B cell (primary cell): Measurements from ENCODE around the gene DENND1A. TPM values are rescaled to one million over a fixed set of nuclear protein-coding genes. Genes with fewer than 3 reads are reported as not detected.

Experiments used
- ATAC-seq: fragments of 200-7000 bp; cut with Tn5 transposase; one replicate; pipeline ENCODE4 v1.10.0; 2021; ENCODE audit warnings: low read depth, mild to moderate bottlenecking, moderate number of reproducible peaks, moderate library complexity
- CTCF ChIA-PET: fragments of 350-600 bp; sonication (Branson Sonifier 250); formaldehyde crosslinking; loops from one replicate; lab custom pipeline; 2021; ENCODE audit warnings: antibody characterized with exemption, inconsistent platforms; lab: Charles Lee
- POLR2A ChIA-PET: fragments of 350-600 bp; sonication (Branson Sonifier 250); formaldehyde crosslinking; loops from one replicate; lab custom pipeline; 2021; ENCODE audit warnings: antibody characterized with exemption; lab: Charles Lee
- DNase-seq: peaks from one replicate; pipeline ENCODE4 v3.0.0; 2013
- H2AFZ ChIP-seq: 2 replicates; pipeline ENCODE4 v1.6.1; 2012; ENCODE audit warnings: mild to moderate bottlenecking, low read depth, low read length; ENCODE audit not compliant: insufficient read depth, poor library complexity, severe bottlenecking
- H3K27ac ChIP-seq, 2 donors: 1 replicate in 1 of 2; 2 replicates in 1 of 2; pipeline ENCODE4 v1.5.1; 2012 to 2013; ENCODE audit warnings: low read length in 2 of 2, mild to moderate bottlenecking in 2 of 2, moderate library complexity in 1 of 2
- H3K27me3 ChIP-seq, 4 experiments: fragments of 200-600 bp in 1 of 4; sonication (generic) in 1 of 4; replicated peaks in 1 of 4; 1 replicate in 2 of 4; 2 replicates in 2 of 4; pipeline versions ENCODE4 v1.6.1 to v1.7.0; 2013 to 2016; ENCODE audit warnings: low read length in 3 of 4, mild to moderate bottlenecking in 2 of 4, mixed read lengths in 1 of 4, moderate library complexity in 1 of 4; ENCODE audit not compliant: insufficient read depth in 4 of 4, control insufficient read depth in 3 of 4; ENCODE audit errors: control extremely low read depth in 1 of 4
- H3K36me3 ChIP-seq, 2 experiments: replicated peaks in 1 of 2; 1 replicate in 1 of 2; 2 replicates in 1 of 2; pipeline versions ENCODE4 v1.6.1 to v1.7.1; 2013; ENCODE audit warnings: low read length in 1 of 2; ENCODE audit not compliant: insufficient read depth in 2 of 2, control insufficient read depth in 1 of 2; ENCODE audit errors: control extremely low read depth in 1 of 2, extremely low read depth in 1 of 2
- H3K4me1 ChIP-seq, 2 donors: fragments of 200-600 bp in 1 of 2; sonication (generic) in 1 of 2; 1 replicate in 1 of 2; 2 replicates in 1 of 2; pipeline versions ENCODE4 v1.5.1 to v1.6.1; 2013 to 2017; ENCODE audit warnings: low read length in 2 of 2; ENCODE audit not compliant: control insufficient read depth in 2 of 2, insufficient read depth in 2 of 2
- H3K4me2 ChIP-seq: replicated peaks from 2 replicates; pipeline ENCODE3; 2012; ENCODE audit warnings: mild to moderate bottlenecking, low read depth, low read length; ENCODE audit not compliant: poor library complexity, severe bottlenecking
- H3K4me3 ChIP-seq, 5 experiments: fragments of 200-600 bp in 1 of 5; sonication (generic) in 1 of 5; 1 replicate in 3 of 5; 2 replicates in 2 of 5; pipeline versions ENCODE4 v1.5.1 to v1.7.0; 2011 to 2016; ENCODE audit warnings: low read length in 4 of 5, mild to moderate bottlenecking in 4 of 5, low read depth in 2 of 5, control low read depth in 1 of 5, moderate library complexity in 1 of 5; ENCODE audit not compliant: insufficient read depth in 1 of 5; ENCODE audit errors: control extremely low read depth in 1 of 5, extremely low read depth in 1 of 5
- H3K79me2 ChIP-seq: fragments of 200-600 bp; sonication (generic); one replicate; pipeline ENCODE4 v1.6.0; 2016; ENCODE audit warnings: low read length; ENCODE audit not compliant: control insufficient read depth, insufficient read depth
- H3K9ac ChIP-seq: fragments of 200-600 bp; sonication (generic); 2 replicates; pipeline ENCODE4 v1.6.1; 2017; ENCODE audit warnings: mild to moderate bottlenecking, low read length, moderate library complexity
- H3K9me3 ChIP-seq, 3 donors: one replicate each; pipeline versions ENCODE4 v1.6.1 to v1.7.1; 2013; ENCODE audit warnings: low read length in 2 of 3; ENCODE audit not compliant: control insufficient read depth in 2 of 3, insufficient read depth in 1 of 3; ENCODE audit errors: control extremely low read depth in 1 of 3
- H4K20me1 ChIP-seq: 2 replicates; pipeline ENCODE4 v1.6.0; 2012; ENCODE audit warnings: mild to moderate bottlenecking, low read length; ENCODE audit not compliant: insufficient read depth, control insufficient read depth, poor library complexity, severe bottlenecking
- H3K27ac Mint-ChIP-seq: one replicate; pipeline ENCODE4 v1.8.0; 2021; ENCODE audit warnings: mixed read lengths
- H3K27me3 Mint-ChIP-seq: one replicate; pipeline ENCODE4 v1.8.0; 2021; ENCODE audit warnings: mixed read lengths
- H3K4me1 Mint-ChIP-seq: one replicate; pipeline ENCODE4 v1.8.0; 2021; ENCODE audit warnings: mixed read lengths
- H3K4me3 Mint-ChIP-seq: one replicate; pipeline ENCODE4 v1.8.0; 2021; ENCODE audit warnings: mixed read lengths
- H3K9me3 Mint-ChIP-seq: one replicate; pipeline ENCODE4 v1.8.0; 2022; ENCODE audit warnings: mixed read lengths; ENCODE audit not compliant: insufficient read depth
- EZH2 ChIP-seq: IDR thresholded peaks from 2 replicates; pipeline ENCODE4 v1.6.1; 2012; ENCODE audit warnings: borderline replicate concordance, low read depth, mild to moderate bottlenecking, moderate library complexity, low read length; ENCODE audit not compliant: insufficient read depth, poor library complexity, severe bottlenecking
- WGBS: methylation state at CpG from one replicate; pipeline ENCODE4 v1.1.5; 2013; ENCODE audit warnings: missing lambda C conversion rate; ENCODE audit not compliant: insufficient coverage; 5-methylcytosine and 5-hydroxymethylcytosine counted together
- intact Hi-C: fragments of 100-400 bp; cut with micrococcal nuclease; formaldehyde crosslinking; loops from one replicate; pipeline ENCODE4 v1.10.0; 2022
- polyA plus RNA-seq: library from polyadenylated mRNA; depleted of rRNA; stranded (reverse); fragments of >200 nt; gene quantifications from 2 replicates; pipeline ENCODE4 v1.2.3, GENCODE V29; 2012
- total RNA-seq, 2 donors: library from RNA; stranded (reverse); fragments of 120-200 nt in 1 of 2; gene quantifications; 1 replicate in 1 of 2; 2 replicates in 1 of 2; pipeline versions ENCODE4 v1.2.3 to v1.2.4, GENCODE V29; 2013 to 2022
- TF ChIP-seq, protein P1 (sequence below): fragments of 200-600 bp; IDR thresholded peaks from one replicate; pipeline ENCODE4 v1.8.0; 2022; ENCODE audit warnings: antibody characterized with exemption, mild to moderate bottlenecking

DENND1A gene
- total and polyA plus RNA-seq, 2 donors (not counting 1 experiment from before 2014, with no cell fraction given) = 10.8 to 26.0 TPM

DNA sequence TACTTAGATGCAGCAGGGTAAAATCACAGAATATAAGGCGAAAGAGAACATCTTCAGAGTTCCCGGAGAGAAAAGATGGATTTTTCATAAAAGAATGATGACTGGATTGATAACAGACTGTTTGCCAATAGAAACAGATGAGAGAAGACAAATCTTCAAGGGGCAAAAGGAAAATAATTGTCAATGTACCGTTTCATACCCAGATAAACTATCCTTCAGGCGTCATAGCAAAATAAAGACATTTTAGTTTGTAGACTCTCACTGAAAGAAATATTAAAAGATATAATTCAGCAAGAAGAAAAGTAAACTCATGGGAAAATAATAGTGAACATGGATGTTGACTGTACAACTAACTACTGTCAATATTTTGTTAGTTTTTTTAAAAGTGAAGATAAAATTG lies 399.7 kb downstream of the DENND1A start:
- no peak overlapping the region for H3K4me3 ChIP-seq
- no peak overlapping the region for H3K27ac ChIP-seq
- ChIA-PET POLR2A (no interaction called here), CTCF (interaction anchor here (0.7 kb wide), 1 partner anchor 49 kb away, joined by 3 read pairs; no protein-coding TSS in a partner anchor)
- no peak for ATAC-seq
- peaks cover 16% of the 10 kb centered on the region for H3K9me3 Mint-ChIP-seq
- H3K4me1 ChIP-seq = no peaks in the 10 kb centered on the region
- TF ChIP-seq, protein P1, sequence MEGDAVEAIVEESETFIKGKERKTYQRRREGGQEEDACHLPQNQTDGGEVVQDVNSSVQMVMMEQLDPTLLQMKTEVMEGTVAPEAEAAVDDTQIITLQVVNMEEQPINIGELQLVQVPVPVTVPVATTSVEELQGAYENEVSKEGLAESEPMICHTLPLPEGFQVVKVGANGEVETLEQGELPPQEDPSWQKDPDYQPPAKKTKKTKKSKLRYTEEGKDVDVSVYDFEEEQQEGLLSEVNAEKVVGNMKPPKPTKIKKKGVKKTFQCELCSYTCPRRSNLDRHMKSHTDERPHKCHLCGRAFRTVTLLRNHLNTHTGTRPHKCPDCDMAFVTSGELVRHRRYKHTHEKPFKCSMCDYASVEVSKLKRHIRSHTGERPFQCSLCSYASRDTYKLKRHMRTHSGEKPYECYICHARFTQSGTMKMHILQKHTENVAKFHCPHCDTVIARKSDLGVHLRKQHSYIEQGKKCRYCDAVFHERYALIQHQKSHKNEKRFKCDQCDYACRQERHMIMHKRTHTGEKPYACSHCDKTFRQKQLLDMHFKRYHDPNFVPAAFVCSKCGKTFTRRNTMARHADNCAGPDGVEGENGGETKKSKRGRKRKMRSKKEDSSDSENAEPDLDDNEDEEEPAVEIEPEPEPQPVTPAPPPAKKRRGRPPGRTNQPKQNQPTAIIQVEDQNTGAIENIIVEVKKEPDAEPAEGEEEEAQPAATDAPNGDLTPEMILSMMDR = no peak
- no peak for TF ChIP-seq EZH2
- H3K79me2 ChIP-seq = no peaks in the 10 kb centered on the region
- H2AFZ ChIP-seq = no peak overlapping the region
- H3K36me3 ChIP-seq = peaks cover 0 to 9% of the 10 kb centered on the region in 2 experiments
- H3K27me3 ChIP-seq = no peaks in the 10 kb centered on the region
- no peak for DNase-seq
- H3K4me3 Mint-ChIP-seq = no peak overlapping the region
- no peak overlapping the region for H3K27ac Mint-ChIP-seq
- no peaks in the 10 kb centered on the region for H3K4me1 Mint-ChIP-seq
- no peak overlapping the region for H3K9ac ChIP-seq
- no peaks in the 10 kb centered on the region for H3K27me3 Mint-ChIP-seq
- peaks cover 0 to 4% (median 3%) of the 10 kb centered on the region in 3 donors for H3K9me3 ChIP-seq
- intact Hi-C loops = no loop called here
- H4K20me1 ChIP-seq = no peaks in the 10 kb centered on the region
- H3K4me2 ChIP-seq = no peak overlapping the region
- no CpG with 5 or more reads among the region's 4 CpGs for WGBS

DNA sequence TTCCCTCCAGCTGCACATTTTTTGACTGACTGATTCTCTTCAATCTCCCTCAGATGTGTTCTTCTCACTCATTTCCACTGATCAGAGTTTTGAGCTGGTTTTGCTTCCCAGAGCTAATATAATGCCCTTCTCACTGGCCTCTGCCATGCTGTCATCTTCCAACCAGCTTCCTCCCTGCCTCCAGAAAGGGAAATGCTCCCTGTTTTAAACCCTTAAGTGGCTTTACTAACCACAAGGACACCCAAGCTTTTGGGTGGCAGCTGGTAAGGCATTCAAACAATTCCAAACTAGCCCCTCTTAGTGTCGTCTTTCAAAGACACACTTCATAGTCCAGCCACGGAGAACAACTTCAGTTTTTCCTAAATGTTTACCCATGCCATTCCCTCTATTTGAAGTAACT lies 401.4 kb downstream of the DENND1A start:
- H3K4me3 ChIP-seq = no peak overlapping the region
- H3K27me3 ChIP-seq = no peaks in the 10 kb centered on the region
- Mint-ChIP-seq H3K27me3 (no peaks in the 10 kb centered on the region), H3K27ac (no peak overlapping the region), H3K4me1 (no peaks in the 10 kb centered on the region), H3K9me3 (peaks cover 10% of the 10 kb centered on the region), H3K4me3 (no peak overlapping the region)
- H3K79me2 ChIP-seq = no peaks in the 10 kb centered on the region
- no peaks in the 10 kb centered on the region for H3K4me1 ChIP-seq
- ATAC-seq (no peak), DNase-seq (no peak)
- TF ChIP-seq, protein P1 = no peak
- no peak for TF ChIP-seq EZH2
- H3K36me3 ChIP-seq = peaks cover 0 to 3% of the 10 kb centered on the region in 2 experiments
- peaks cover 0 to 4% (median 3%) of the 10 kb centered on the region in 3 donors for H3K9me3 ChIP-seq
- no peak overlapping the region for H2AFZ ChIP-seq
- H3K27ac ChIP-seq = no peak overlapping the region
- no peaks in the 10 kb centered on the region for H4K20me1 ChIP-seq
- CTCF ChIA-PET = no interaction called here
- 96% methylated on average over 2 of the region's 2 CpGs for WGBS
- POLR2A ChIA-PET = interaction anchor here (0.6 kb wide), 1 partner anchor 365 kb away, joined by 3 read pairs; no protein-coding TSS in a partner anchor
- intact Hi-C loops = no loop called here
- no peak overlapping the region for H3K4me2 ChIP-seq
- no peak overlapping the region for H3K9ac ChIP-seq
